ENCODE measurements around the gene ZNF844.

Gene ZNF844

GRCh38 chr19:12064590-12065538 lies at the start of gene ZNF844:
Gene ZNF844, plus strand, starts transcription at chr19:12064731. Its CDS starts 143 bp downstream, at chr19:12064874.
- no peak for TF ChIP-seq GATA1 (IDR thresholded peaks at IDR 0.05; ENCODE audit: low read depth, low read length)
- TF ChIP-seq POLR2A (IDR thresholded peaks at IDR 0.05; ENCODE audit: low read length) = peak; percentile 89
- peak; percentile 89 to 91 for DNase-seq

- peak; percentile 24 to 25 for DNase-seq
Observed at GRCh38 chr19:12015015-12015752, 49.3 kb upstream of the ZNF844 start.

GRCh38 chr19:12015753-12016116 lies 48.8 kb upstream of the ZNF844 start:
- peak; percentile 24 to 32 for DNase-seq
- TF ChIP-seq POLR2A (IDR thresholded peaks at IDR 0.05; ENCODE audit: low read length) (no peak), GATA1 (IDR thresholded peaks at IDR 0.05; ENCODE audit: low read depth, low read length) (no peak)

More at GRCh38 chr19:12015015-12015752, 49.3 kb upstream of the ZNF844 start:
- no peak for TF ChIP-seq POLR2A (IDR thresholded peaks at IDR 0.05; ENCODE audit: low read length)
- no peak for TF ChIP-seq GATA1 (IDR thresholded peaks at IDR 0.05; ENCODE audit: low read depth, low read length)

DNA sequence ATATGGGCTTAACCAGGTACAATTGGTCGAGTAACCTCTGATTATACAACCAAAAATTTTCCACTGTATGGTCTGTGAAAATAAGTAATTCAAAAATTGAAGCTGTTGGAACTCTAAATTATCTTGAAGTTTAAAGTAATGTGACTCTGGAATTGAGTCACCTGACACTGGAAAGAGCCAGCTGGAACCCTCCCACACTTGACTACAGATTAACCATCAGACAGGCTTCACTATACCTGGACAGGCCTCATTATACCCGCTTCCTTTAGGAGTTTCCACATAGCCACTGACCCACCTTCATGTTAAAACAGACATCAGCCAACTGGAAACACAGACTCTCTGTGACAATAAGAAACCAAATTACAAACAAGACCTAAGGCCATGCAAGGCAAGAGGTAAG lies 30.3 kb upstream of the ZNF844 start:
- TF ChIP-seq POLR2A (IDR thresholded peaks at IDR 0.05; ENCODE audit: low read length) (no peak), GATA1 (IDR thresholded peaks at IDR 0.05; ENCODE audit: low read depth, low read length) (no peak)
- DNase-seq = no peak

DNA sequence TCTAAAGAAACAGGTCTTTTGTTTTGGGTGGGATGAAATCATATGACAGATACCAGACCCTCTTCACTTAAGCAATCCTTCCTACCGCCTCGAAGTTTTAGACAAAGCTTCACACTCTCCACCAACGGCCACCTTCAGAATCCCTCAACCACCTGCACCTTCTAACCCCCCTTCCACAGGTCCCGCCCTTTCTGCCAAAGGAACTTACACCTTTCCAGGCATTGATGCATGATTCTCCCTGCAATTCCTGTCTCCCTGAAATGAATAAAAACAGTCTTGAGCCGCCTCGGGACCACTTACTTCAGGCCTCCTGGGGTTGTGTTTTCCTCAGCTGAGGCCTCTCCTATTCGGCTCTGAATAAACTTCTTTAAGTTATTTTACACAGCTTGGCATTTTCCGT lies 29.9 kb upstream of the ZNF844 start:
- TF ChIP-seq POLR2A (IDR thresholded peaks at IDR 0.05; ENCODE audit: low read length) (no peak), GATA1 (IDR thresholded peaks at IDR 0.05; ENCODE audit: low read depth, low read length) (no peak)
- DNase-seq = peak; percentile 22 to 42

DNA sequence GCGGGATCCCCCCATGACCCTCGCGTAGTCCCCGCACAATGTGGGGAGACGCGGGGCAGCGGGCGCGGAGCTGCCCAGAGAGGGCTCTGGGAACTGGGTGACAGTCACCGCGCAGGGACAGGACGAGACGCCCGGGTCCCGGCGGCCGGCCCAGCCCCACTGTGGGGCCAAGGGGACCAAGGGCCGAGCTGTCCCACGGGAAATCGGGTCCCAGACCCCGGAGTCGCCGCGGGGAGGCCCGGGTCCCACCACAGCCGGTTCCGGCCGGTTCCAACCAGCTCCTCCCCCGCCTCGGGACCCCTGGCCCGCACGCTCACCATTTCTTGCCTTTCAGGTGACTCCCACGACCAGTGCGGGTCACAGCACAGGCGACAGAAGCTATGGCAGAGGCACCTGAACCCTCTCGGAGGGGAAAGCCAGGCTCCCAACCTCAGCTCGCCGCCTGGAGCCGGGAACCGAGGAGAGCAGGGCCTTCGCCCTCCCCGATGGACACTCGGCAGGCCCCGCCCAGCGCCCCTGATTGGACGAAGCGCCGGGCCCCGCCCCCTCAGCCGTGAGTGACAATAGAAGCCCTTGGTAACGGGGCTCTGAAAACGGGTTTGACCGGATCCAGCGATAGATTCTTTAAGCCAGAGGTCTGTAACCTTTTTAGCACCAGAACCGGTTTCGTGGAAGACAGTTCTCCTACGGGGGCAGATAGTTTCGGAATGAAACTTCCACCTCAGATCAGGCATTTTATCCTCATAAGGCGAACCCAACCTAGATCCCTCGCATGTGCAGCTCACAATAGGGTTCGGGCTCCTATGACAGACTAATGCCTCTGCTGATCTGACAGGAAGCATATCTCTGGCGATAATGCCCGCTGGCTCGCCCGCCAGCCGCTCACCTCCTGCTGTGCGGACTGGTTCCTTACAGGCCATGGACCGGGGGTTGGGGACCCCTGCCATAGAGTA lies 29.0 kb upstream of the ZNF844 start, which contains the start of gene ZNF433:
Gene ZNF433, minus strand, starts transcription at position 460 of the 953 bp plus-strand sequence. Its CDS starts 140 bp downstream, at position 320.
- peak; percentile 92 for DNase-seq
- TF ChIP-seq GATA1 (IDR thresholded peaks at IDR 0.05; ENCODE audit: low read depth, low read length) = no peak
- peak; percentile 83 for TF ChIP-seq POLR2A (IDR thresholded peaks at IDR 0.05; ENCODE audit: low read length)

DNA sequence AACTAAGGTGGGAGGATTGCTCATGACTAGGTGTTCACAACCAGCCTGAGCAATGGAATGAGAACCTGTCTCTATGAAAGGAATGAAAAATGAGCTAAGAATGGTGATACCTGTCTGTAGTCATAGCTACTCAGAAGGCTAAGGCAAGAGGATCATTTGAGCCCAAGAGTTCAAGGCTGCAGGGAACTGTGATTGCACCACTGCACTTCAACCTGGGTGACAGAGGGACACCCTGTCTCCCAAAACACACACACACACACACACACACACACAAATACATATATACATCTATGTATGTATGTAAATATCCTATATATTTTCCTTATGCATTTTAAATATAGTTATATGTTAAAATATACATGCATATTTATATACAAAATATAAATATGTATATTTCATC lies 21.6 kb upstream of the ZNF844 start:
- no peak for TF ChIP-seq GATA1 (IDR thresholded peaks at IDR 0.05; ENCODE audit: low read depth, low read length)
- TF ChIP-seq POLR2A (IDR thresholded peaks at IDR 0.05; ENCODE audit: low read length) = no peak
- no peak for DNase-seq

DNA sequence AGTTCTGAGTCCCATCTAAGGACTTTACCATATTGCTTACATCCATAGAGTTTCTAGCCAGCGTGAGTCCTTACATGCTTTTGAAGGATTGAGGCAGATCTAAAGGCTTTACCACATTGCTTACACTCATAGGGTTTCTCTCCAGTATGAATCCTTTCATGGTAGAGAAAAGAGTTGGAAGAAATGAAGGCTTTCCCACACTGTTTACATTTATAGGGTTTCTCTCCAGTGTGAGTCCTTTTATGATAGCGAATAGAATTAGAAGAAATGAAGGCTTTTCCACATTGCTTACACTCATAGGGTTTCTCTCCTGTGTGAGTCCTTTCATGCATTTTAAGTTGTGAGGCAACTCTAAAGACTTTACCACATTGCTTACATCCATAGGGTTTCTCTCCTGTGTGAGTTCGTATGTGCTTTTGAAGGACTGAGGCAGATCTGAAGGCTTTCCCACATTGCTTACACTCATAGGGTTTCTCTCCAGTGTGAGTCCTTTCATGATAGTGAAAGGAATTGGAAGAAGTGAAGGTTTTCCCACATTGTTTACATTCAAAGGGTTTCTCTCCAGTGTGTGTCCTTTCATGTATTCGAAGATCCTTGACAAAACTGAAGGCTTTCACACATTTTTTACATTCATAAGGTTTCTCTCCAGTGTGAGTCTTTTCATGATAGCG lies 20.6 kb upstream of the ZNF844 start:
- DNase-seq = peak; percentile 11 to 20
- TF ChIP-seq POLR2A (IDR thresholded peaks at IDR 0.05; ENCODE audit: low read length) (no peak), GATA1 (IDR thresholded peaks at IDR 0.05; ENCODE audit: low read depth, low read length) (no peak)

GRCh38 chr19:12047868-12048267 lies 16.7 kb upstream of the ZNF844 start:
- TF ChIP-seq GATA1 (IDR thresholded peaks at IDR 0.05; ENCODE audit: low read depth, low read length) (no peak), POLR2A (IDR thresholded peaks at IDR 0.05; ENCODE audit: low read length) (no peak)
- DNase-seq = no peak

GRCh38 chr19:12052091-12052496 lies 12.4 kb upstream of the ZNF844 start:
- TF ChIP-seq GATA1 (IDR thresholded peaks at IDR 0.05; ENCODE audit: low read depth, low read length) (no peak), POLR2A (IDR thresholded peaks at IDR 0.05; ENCODE audit: low read length) (no peak)
- no peak for DNase-seq

GRCh38 chr19:12052497-12053169 lies 11.9 kb upstream of the ZNF844 start, which contains the start of gene ZNF878:
Gene ZNF878, minus strand, starts transcription at chr19:12052961. Its CDS starts 160 bp downstream, at chr19:12052801.
- peak; percentile 84 to 88 for DNase-seq
- TF ChIP-seq GATA1 (IDR thresholded peaks at IDR 0.05; ENCODE audit: low read depth, low read length) (no peak), POLR2A (IDR thresholded peaks at IDR 0.05; ENCODE audit: low read length) (peak; percentile 67)

- DNase-seq = no peak
- TF ChIP-seq GATA1 (IDR thresholded peaks at IDR 0.05; ENCODE audit: low read depth, low read length) (no peak), POLR2A (IDR thresholded peaks at IDR 0.05; ENCODE audit: low read length) (no peak)
Observed at GRCh38 chr19:12055784-12056183, 8.7 kb upstream of the ZNF844 start.

All from erythroblast (primary cell).